NCI-H2171 treated with DMSO at 0.1 percent for 48 hours (cell line): Measurements from ENCODE around the gene CHSY1.

Experiments
- DNase-seq: peaks from one replicate; lab custom pipeline; 2025; lab: John Stamatoyannopoulos, UW

The CHSY1 gene

GRCh38 chr15:101187820-101188636, 63.8 kb downstream of the CHSY1 start:
- DNase-seq: no peak

GRCh38 chr15:101185770-101186169, 66.1 kb downstream of the CHSY1 start:
- no peak for DNase-seq

DNA sequence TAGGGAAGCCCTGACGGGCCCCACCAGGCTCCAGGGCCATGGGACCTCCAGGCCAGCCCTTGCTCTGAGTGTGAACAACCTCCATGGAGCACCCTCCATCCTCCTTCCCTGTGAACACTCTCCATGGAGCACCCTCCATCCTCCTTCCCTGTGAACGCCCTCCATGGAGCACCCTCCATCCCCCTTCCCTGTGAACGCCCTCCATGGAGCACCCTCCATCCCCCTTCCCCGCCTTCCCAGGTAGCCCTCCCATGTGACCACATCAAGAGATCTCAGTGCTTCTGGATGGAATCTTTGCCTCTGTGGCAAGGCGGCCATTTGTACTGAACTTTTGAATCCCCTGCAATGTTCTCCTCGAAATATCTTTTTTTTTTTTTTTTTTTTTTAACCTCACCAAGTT, 66.5 kb downstream of the CHSY1 start:
- DNase-seq: no peak

GRCh38 chr15:101184830-101185229, 67.0 kb downstream of the CHSY1 start:
- DNase-seq: no peak

GRCh38 chr15:101183931-101184305, 67.9 kb downstream of the CHSY1 start:
- no peak for DNase-seq

GRCh38 chr15:101183226-101183930, 68.5 kb downstream of the CHSY1 start:
- DNase-seq: no peak

GRCh38 chr15:101182215-101182614, 69.6 kb downstream of the CHSY1 start:
- no peak for DNase-seq

DNA sequence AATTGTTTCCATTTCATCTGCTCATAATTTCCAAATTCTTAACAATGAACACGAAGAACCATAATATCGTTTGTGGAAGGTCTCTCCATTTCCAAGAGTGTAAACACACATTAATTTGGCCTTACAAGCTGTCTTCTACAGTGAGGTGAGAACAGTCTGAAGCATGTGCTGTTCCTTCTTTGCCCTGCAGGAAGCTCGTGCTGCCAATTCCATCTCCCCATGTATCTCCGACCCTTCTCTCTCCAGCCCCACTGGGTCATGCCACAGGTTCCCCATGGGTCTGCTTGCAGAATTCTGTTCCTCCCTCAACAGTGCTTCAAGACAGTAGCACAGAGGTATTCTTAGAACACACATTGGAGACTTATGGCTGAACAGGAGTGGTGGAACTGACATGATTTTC, 70.5 kb downstream of the CHSY1 start:
- no peak for DNase-seq

GRCh38 chr15:101180620-101181307, 71.1 kb downstream of the CHSY1 start:
- DNase-seq: no peak

DNA sequence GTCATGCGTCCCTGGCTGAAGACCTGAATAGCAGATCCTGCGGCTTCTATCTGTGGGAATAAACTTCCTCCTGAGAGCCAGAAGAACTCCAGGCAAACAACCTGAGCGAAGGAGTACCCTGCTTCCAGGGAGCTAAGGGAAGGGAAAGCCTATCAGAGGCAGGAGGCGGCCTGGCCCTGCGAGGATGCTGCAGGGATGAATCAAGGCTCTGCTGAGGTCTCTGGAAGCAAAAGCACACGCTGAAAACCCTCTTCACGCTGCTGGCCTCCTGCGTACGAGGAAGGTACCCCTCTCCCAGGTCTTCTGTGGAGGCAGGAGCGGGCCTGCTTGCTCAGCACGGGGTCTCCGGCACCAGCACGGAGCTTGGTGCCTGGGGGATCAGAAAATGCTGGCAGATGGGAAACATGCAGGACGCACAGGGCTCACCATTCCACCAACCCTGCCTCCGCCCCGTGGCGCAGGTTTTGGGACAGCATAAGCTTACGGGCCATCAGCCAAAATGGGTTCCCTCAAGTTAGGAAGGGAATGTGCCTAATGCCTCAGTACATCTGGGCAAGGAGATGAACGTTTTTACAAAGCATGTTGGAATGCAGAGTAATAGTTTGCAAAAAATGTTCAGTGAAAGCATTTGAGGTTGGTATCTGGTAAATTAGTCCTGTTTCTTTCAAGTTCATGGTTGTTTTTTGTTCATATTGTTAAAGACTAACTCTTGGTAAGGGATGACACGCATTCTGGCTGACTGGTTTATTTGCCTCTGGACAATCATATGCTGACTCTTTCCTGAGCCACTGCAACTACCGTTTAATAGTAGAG, 72.3 kb downstream of the CHSY1 start:
- no peak for DNase-seq

DNA sequence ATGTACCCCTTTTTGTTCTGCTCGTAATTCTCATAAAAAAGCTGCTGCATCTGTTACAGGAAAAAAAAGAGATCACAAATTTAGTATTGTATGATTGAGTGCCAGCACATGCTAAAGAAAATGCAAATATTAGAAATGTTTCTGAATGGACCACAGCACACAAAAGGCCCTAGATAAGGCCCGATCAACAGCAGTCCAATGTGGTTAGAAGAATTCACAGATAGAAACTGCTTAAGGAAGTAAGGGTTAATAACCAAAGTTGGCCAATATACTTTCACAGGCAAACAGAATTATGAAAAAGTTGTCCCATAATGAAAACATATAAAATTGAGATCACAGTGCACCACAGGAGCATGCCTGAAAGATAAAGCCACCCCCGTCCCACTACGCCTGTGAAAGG, 72.9 kb downstream of the CHSY1 start:
- DNase-seq: no peak

GRCh38 chr15:101178479-101178878, 73.4 kb downstream of the CHSY1 start:
- DNase-seq: no peak

DNA sequence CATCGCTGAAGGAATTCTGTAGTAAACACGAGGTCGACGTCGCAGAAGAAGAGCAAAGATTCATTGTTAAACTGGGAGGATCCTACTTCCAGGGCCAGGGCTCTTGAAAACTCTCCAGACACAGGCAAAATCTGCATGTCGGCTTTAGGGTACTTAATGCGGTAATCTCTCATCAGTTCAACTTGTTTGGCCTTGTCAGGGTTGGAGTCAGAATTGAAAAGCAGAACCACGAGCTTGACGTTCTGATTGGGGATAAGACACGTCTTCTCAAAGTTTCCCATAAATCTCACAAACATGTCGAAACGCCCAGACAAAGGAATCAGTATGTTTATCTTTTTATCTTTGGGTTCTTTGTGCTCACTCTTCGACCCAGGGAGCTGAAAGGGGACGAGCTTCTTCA, 74.0 kb downstream of the CHSY1 start:
- no peak for DNase-seq

DNA sequence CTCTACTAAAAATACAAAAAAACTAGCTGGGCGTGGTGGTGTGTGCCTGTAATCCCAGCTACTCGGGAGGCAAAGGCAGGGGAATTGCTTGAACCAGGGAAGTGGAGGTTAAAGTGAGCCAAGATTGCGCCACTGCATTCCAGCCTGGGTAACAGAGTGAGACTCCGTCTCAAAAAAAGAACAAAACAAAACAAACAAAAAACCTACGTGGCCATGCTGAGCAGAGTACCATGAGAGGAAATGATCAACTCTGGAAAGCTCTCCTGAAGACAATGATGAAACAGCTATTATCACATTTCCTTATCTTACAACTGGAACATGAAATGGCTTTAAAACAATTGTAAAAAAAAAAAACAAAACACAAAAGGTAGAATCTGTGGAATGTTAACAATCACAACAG, 75.2 kb downstream of the CHSY1 start:
- DNase-seq: no peak

DNA sequence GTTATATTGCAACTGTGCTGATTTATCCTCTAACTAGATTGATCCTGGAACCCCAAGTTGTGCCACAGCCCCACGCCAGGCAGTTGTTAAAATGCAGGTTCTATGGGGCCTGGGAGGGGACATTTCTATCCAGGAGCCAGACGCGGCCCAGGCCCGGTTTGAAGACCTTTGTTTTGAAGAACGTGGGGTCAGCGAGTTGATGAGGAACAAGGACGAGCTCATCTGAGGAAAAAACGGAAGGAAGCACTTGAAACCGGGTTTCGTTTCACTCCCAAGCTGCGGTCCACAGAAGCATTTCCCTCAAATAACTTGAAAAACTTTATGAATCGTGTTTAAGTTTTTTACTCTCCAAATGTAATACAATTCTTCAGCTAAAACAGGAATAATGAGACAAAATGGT, 76.4 kb downstream of the CHSY1 start:
- DNase-seq: no peak

- peak; percentile 31 for DNase-seq
Observed at GRCh38 chr15:101174152-101174920, 77.5 kb downstream of the CHSY1 start.

DNA sequence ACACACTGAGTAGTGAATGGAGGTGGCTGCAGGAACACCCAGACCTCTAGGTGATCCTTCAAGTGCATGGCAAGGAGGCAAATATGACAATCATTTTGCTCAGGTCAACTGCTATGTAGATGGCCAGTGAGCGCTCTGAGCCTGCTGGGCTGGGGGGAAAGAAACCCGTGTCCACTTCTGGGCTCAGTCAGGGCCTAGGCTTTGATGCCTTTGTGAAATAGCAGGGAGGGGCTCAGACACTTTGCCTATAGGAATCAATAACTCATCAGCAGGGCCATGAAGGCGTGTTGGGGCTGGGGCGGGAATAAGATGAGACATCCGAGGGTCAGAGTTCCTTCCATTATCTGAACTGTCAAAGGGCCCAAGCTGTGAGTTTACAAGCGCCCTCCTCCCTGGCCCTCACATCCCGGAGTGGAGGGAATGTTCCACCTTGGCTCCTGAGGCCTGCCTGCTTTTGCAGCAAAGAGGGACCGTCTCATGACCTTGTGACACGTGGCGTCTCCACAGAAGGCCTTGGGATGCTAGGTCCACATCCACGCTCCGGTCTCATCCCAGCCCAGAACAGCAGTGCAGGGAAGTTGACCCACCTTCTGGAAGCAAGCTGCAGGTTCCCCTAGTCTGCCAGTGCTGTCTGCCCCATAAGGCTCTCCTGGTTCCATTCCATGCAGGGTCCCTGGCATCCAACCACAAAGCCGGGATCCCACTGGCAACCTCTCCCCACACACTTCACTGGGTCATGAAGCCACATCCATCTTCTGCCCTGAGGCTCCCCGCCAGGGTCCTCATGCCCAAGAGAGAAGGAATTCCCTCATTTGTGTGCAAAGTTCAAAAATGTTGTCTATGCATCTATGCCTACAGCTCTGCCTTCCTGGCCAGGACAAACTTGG, 78.4 kb downstream of the CHSY1 start:
- DNase-seq: no peak

- DNase-seq: peak; percentile 82
Observed at GRCh38 chr15:101172501-101173071, 79.3 kb downstream of the CHSY1 start.

- no peak for DNase-seq
Observed at GRCh38 chr15:101171954-101172353, 79.9 kb downstream of the CHSY1 start.
